HG03095 (cell line): ENCODE measurements around the gene CABP2.
"Not testable (repeated sequence)": the region's sequence is repeated elsewhere in the genome, so short reads cannot be mapped to it uniquely, and the experiment has no call there.

Source experiments
- ATAC-seq: cut with Tn5 transposase; IDR thresholded peaks from one replicate; pipeline ENCODE4 v1.9.1; 2021; ENCODE audit warnings: moderate library complexity; ENCODE audit not compliant: unreplicated experiment

Gene CABP2

DNA sequence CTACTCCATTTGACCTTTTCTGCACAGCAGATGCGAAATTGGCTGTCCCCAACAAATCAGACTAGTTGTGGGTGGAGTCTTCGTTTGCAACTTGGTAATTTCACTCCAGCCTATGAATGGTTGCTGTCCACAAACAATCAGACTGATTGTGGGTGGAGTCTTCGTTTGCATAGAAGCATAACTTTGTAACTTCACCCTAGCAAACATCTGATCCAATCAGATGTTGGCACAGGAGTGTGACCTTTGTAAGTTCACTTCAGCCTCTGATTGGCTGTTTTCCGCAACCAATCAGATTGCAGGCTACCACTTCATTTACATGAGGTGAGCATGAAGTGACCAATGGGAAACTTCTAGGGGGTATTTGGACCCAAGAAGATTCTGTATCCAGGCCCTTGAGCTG, 16.3 kb upstream of the CABP2 start:
- no peak for ATAC-seq

DNA sequence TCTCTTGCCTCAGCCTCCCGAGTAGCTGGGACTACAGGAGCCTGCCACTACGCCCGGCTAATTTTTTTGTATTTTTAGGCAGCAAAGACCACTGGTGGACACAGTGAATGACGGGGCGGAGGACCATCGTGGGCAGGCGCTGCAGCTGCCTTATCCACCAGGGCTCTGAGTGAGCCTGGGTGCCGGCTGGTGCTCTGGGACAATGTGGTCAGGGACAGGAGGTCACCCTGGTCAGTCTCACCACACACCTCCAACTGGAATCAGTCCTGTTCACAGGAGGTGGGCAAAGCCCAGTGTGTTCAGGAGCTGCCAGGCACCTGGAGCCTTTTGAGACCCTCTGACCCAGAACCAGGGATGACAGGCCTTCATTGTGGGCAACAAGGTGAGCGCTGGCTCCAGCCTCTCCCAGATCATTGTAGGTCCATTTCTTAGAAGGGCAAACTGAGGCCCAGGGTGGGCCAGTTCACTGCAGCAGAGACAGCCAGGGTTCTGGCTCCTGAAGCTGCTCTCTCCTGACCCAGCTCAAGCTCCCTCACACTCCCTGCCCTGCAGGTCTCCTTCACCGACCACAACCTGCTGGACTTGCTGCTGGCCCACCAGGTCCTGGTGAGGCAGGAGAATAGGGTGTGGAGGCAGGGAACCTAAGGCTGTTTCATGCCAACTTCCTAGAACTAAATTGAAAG, 15.7 kb upstream of the CABP2 start:
- ATAC-seq: no peak

DNA sequence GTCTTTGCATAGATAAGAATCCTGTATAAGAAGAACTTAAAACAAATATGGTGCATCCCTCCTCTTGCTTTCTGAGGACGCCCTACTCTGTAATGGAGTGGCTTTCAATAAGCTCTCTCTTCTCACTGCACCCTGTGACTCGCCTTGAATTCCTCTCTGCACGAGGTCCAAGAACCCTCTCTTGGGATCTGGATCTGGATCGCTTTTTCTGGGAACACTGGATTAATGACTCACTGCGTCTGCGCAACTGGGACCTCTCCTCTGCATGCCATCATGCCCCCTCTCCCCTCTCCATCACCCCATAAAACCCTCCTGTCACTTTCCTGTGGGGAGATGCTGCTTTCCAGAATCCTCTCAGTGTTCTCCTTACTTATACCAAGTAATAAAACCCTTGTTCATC, 15.1 kb upstream of the CABP2 start:
- ATAC-seq: no peak

DNA sequence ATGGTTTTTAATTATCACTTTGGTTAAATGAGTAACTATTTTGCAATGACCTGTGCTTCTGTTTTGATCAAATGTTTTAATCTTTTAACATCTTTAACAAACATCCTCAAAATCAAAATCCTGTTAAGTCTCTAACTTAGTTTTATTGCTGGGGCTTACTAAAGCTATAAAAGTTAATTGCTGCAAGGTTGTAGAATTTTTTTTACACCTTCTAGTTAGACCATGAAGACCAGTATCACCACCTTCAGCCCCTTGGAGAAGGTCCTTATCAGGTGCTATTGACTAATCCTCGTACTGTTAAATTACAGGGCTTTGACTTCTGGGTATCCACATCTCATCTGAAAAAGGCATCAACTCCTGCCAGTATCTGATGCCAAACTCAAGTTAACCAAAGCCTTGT, 12.3 kb upstream of the CABP2 start:
- ATAC-seq: no peak

DNA sequence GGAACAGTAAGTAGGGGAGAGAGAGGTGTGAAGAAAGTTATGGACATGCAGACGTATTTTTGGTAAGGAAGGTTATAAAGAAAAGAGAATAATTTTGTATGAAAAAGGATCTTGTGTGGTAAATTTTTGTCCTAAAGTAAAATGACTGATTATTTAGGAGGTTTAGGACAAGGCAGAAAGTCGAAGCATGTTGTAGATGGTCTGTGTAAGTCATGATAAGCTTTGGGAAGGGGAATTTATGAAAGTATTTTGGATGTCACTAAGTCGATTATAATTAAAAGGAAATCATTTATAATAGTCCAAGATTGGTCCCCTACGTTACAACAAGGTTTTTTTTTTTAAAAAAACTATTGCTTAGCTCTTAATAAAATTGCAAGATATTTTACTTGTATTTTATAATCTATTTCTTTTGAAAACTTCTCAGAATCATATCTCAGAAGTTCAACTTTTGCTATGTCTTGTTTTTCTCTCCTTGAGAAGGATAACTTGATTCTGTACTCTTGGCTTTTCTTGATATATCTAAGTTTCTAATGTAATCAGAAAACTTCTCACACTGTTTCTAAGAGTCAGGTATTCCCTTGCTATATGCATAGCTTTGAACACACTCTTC, 10.9 kb upstream of the CABP2 start:
- no peak for ATAC-seq

DNA sequence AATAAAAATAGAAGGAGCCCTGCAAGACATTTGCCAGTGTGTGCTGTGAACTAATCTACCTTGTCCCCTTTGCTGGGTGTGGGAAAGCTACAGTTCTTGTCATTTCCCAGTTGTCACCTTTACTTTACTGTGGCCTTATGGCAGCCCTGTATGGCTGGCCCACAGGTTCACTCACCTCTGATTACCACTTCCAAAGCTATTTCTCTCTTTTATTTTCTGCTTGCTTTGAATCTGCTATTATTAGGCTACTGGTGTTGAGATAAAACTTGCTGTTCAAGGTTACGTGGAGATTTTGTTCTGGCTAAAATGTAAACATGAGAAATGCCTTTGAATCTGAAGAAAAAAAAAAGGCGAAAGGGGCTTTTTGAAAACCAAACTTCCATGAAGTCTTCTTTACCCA, 9.6 kb upstream of the CABP2 start:
- no peak for ATAC-seq

DNA sequence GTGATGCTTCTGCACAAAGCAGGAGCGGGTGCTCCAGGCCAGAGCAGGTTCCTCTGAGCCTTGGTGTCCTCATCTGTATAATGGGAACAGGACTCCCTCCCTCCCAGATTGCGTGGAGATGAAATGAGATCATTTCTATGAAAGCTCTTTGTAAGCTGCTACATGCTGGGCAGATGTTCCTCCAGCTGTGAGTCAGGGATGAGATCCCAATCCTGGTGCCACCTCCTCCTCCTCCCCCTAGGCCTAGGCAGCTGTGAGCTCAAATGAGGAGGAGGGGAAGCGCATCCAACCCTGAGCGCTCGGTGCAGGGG, 7.0 kb upstream of the CABP2 start:
- no peak for ATAC-seq

DNA sequence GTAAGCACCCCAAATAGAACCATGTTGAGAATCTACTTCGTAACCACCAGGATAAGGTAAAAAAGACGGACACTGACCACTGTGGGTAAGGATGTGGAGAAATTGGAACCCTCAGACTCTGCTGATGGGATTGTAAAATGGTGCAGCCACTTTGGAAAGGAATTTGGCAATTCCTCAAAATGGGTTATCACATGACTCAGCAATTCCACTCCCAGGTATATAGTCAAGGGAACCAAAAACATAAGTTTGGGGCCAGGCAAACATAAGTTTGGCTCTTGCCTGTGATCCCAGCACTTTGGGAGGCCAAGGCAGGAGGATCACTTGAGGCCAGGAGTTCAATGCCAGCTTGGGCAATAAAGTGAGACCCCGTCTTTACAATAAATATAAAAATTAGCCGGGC, 5.1 kb upstream of the CABP2 start:
- ATAC-seq: no peak

DNA sequence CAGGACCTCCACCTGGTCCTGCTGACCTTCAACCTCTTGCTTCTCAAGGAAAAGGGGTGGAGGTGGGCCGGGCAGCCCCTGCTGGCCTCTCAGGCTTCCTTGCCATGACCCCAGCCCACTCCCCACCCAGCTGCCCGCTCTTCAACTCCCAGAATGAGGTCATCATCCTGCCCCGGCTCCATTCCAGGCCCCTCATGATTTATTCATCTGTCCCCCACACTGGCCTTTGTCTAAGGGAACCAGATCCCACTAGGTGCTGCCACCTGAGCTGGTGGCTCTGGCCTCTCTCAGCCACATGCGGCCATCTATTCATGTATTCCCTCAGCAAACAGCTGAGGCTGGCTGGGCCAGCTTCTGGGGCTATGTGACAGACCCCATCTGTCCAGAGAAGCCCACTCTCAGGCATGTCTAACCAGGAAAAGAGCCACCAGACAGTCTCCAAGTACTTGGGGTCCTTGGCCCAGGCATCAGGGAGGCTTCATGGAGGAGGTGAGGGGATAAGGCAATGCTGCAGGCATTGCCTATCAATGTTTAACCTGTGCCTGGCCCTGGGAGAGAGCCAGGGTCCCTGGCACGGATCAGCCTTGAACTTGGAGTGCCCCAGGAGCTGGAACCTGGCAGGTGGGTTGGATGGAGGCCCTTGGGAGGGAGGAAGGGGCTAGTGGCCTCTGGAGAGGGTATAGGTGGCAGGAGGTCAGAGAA, 2.2 kb upstream of the CABP2 start:
- ATAC-seq: no peak

DNA sequence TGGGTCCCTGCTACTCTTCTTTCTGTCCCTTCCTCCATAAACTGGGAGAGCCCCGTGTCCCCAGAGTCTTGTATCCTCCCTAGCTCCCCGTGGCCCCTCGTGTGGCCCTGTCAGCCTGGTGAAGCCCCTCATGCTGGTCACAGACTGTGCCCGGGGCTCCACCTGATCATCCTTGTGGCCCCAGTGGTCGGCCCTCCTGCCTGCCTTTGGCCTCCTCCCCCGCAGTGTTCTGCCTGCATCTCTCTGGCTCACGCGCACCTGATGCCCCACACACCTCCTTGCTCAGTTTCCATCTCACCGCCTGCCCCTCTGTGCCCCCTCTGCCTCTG, 1.2 kb upstream of the CABP2 start:
- no peak for ATAC-seq

DNA sequence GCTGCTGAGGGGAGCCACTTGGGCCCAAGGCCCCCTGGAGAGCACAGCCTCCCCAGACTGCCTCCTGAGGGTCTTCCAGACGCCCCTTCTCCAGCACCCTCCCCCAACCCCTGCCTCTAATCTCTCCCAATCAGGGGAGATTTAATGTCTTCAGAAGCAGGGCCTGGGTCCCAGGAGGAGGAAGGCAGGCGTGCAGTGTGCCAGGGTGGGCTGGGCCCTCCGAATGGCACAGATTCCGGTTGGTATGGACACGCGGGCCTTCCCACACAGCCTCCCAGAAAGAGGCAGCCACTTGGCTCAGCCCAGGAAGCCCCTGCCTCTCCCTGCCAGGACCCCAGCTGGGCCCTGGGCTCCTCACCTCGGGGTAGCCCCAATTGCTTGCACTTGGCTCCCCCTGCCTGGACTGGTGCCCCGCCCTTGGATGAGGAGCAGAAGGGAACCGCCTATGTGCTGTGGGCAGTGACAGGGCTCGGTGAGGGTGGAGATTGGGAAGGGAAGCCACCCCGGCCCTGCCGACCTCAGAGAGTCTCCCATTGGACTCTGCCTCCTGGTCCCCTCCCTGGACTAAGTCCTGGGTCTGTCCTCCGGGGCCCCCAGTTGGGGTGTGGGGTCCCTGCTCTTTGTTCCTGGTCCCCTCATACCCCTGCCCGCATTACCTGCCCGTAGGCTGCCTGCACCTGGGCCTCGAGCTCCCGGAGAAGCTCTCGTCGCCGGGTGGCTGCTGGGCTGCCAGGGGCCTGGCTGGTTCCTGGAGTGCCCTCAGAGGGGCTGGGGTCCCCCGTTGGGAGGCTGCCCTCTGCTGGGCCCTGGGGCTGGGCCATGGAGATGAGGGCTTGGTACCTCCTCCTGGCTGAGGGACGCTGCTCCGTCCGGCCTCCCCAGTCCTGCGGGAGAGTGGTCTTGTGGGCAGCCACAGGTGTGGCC, 572 bp upstream of the CABP2 start:
- ATAC-seq: no peak

DNA sequence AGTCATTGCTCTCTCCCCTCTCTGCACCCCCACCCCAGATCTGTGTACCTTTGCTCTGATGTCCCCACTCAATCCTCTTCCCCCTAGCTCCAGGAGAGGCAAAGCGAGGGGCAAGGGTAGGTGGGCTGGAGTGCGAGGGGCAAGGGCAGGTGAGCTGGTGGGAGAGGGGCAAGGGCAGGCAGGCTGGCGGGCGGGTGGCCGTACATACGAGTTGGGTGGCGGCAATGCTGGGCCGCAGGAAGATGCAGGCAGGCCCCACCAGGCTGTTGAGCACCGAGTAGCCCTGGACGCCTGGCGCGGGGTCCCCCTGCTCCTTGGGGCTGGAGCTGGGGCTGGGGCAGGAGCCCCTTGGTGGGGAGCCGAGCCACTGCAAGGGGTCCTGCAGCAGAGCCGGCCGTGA, 908 bp downstream of the CABP2 start:
- no peak for ATAC-seq

DNA sequence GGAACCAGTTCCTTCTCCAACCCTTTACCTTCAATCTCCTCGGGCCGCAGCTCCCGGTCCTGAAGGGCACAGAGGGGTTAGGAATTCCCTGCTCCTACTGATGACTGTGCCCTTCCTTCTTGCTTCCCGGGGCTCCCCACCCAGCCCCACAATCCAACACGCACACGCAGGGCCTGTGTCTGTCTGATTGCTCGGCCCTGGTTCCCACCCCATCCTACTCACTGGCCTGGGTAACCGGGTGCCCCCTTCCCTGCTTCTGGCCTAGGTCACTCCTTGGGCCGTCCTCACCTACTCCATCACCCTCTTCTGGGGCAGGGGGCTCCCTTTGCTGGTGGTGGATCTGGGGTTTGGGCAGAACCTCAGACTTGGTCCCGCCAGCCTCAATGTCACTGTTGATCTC, 1.3 kb downstream of the CABP2 start:
- ATAC-seq: no peak

DNA sequence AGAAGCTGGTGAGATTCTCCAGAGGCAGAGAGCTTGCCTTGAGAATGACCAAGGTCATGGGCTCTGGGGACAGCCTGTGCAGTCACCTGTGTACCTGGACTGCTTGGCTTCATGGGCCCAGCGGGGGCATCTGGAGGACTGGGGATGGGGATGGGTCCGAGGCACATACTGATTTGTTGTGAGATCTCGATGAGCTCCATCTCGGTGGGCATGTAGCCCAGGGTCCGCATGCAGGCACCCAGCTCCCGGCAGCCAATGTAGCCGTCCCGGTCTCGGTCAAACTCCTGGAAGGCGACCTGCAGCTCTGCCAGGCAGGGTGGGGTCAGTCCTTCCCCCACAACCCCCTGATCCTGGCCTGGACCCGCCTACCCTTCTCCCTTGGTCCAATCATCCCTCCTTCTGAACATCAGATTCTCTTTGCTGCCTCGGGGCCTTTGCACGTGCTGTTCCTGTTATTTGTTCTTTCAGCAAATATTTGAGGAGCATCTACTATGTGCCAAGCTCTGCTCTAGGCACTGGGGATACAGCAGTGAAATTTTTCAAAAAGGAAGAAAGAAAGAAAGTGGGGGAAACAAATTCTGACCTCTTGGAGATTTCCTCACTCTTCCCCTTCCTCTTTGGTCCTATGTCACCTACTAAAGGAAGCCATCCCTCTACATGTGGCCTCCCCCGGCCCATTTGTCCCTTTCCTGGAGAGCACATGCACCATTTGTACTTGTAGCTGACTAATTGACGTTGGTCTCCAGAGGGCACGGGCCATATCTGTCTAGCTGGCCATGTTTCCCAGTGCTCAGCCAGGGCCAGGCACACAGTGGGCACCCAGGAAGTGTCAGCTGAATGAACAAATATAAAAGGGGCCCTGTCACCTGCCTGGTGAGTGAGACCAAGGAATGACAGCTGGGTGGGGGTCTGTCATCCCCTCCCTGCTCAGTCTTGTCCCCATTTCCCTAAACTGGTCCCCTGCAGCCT, 2.1 kb downstream of the CABP2 start:
- ATAC-seq: no peak

DNA sequence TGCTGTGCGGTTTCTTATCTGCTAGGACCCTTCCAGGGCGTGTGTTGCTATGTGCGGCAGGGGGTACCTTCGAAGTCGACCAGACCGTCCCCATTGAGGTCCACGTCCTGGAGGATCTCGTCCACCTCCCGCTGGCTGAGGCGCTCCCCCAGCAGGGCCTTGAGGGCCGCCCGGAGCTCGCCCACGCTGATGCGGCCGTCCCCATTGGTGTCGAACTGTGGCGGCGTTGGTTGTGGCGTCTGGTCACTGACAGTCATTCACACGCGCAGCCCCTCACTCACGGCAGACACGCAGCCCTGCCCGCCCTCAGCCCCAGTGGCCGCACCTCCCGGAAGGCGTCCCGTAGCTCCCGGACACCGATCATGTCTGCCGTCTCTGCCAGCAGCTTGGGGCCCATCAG, 3.5 kb downstream of the CABP2 start:
- ATAC-seq: no peak

DNA sequence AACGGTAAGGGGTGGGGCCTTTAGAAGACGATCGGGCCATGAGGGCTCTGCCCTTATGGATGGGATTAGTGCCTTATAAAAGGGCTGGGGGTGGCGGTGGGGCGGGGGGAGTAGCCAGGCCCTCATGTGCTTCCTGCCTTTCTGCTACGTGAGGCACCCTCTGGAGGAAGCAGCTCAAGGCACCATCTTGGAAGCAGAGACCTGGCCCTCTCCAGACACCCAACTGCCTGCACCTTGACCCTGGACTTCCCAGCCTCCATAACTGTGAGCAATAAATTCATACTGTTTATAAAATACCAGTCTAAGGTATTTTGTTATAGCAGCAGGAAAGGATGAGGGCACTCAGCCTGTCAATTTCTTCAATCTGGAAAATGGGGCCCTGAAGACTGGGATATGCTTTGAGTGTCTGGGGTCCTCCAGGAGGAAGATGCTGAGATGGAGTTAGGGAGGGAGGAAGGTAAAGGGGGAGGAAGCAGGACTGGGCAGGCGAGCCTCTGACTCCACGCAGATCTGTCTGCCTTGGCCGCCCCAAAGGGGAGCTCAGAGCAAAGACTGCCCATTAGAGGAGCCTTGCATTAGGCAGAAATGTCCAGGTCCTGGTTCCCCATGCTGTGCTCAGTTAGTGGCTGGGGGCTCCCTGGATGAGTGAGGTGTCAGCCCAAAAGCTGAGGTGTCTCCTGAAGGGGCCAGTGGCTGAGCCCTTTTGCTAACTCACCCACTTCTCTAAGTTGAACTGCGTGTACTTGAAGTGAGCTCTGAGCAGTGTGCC, 5.3 kb downstream of the CABP2 start:
- ATAC-seq: no peak

DNA sequence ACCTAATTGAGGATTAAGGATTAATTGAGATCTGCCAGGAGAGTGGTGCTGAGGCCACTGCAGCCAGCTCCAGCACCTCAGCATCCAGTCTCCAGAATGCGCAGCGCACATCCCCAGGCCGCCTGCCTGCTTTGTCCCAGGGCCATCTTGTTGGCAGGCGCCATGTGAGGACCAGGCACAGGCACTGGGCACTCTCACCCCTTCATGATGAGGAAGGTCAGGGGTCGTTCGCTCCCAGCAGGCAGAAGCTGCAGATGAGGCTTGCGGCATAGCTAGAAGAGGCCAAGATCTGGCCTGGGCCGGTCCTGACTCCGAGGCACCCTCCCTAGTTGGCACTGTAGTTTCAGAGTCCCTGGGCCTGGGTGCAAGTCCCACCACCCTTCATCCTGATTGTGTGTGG, 6.4 kb downstream of the CABP2 start:
- no peak for ATAC-seq

DNA sequence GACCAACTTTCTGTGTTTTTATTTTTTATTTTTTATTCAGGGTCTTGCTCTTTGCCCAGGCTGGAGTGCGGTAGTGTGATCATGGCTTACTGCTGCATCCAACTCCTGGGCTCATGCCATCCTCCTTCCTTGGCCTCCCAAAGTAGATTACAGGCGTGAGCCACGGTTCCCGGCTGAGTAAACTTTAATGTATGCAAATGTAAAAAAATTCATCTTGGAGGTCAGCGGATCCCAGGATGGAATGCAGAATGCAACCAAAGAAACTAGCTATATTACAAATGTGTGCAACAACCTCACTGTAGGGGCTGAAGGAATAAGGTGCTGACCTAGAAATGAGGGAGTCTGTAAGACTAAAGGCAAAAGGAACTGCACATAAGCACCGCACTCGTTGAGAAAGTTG, 9.1 kb downstream of the CABP2 start:
- no peak for ATAC-seq

DNA sequence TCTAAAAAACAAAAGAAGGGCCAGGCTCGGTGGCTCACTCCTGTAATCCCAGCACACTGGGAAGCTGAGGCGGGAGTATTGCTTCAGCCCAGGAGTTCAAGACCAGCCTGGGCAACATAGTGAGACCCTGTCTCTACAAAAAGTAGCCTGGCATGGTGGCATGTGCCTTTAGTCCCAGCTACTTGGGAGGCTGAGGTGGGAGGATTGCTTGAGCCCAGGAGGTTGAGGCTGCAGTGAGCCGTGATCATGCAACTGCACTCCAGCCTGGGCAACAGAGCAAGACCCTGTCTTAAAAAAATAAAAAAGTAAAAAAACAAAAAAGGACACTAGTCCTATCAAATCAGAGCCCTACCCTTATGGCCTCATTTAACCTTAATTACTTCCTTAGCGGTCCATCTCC, 11.7 kb downstream of the CABP2 start:
- ATAC-seq: not testable (repeated sequence)

DNA sequence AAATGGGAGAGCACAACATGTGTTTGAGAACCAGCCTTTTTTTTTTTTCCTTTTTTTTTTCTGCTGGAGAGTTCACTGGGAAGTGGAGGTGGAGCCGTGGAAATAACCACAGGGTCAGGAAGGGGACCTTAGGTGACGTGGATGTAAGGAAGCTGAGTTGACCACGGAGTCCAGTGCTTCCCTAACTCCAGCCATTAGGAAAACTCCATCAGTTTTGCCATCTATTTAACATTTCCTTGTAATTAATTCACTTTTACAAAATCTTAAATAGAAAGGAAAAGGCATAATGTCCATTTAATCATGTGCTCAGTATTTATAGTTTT, 13.3 kb downstream of the CABP2 start:
- ATAC-seq: no peak
